Rectal smooth muscle tissue (tissue), 1 donor: ENCODE measurements around the gene FANCC.

Experiments used
- H3K27ac ChIP-seq: one replicate; pipeline ENCODE4 v1.7.0; 2013; ENCODE audit warnings: low read depth, low read length, inconsistent platforms
- H3K27me3 ChIP-seq: one replicate; pipeline ENCODE4 v1.7.0; 2013; ENCODE audit warnings: low read length; ENCODE audit not compliant: control insufficient read depth, insufficient read depth
- H3K36me3 ChIP-seq: one replicate; pipeline ENCODE4 v1.7.0; 2013; ENCODE audit warnings: low read length; ENCODE audit not compliant: control insufficient read depth, insufficient read depth
- H3K4me1 ChIP-seq: one replicate; pipeline ENCODE4 v1.7.0; 2013; ENCODE audit warnings: low read length; ENCODE audit not compliant: control insufficient read depth, insufficient read depth
- H3K4me3 ChIP-seq: one replicate; pipeline ENCODE4 v1.7.0; 2013; ENCODE audit warnings: low read length
- H3K9ac ChIP-seq: one replicate; pipeline ENCODE4 v1.7.0; 2013; ENCODE audit warnings: low read length

The FANCC gene

GRCh38 chr9:95127249-95128176 lies 190.0 kb downstream of the FANCC start:
- H3K4me3 ChIP-seq = peak overlapping the region; percentile 7
- no peaks in the 10 kb centered on the region for H3K36me3 ChIP-seq
- no peak overlapping the region for H3K27ac ChIP-seq
- no peaks in the 10 kb centered on the region for H3K27me3 ChIP-seq
- no peak overlapping the region for H3K9ac ChIP-seq
- peaks cover 4% of the 10 kb centered on the region for H3K4me1 ChIP-seq

GRCh38 chr9:95126739-95127138 lies 190.8 kb downstream of the FANCC start:
- Histone ChIP-seq H3K4me1 (peaks cover 4% of the 10 kb centered on the region), H3K4me3 (no peak overlapping the region), H3K27me3 (no peaks in the 10 kb centered on the region), H3K36me3 (no peaks in the 10 kb centered on the region), H3K9ac (no peak overlapping the region), H3K27ac (no peak overlapping the region)

GRCh38 chr9:95125652-95126051 lies 191.9 kb downstream of the FANCC start:
- no peaks in the 10 kb centered on the region for H3K27me3 ChIP-seq
- H3K4me1 ChIP-seq = peaks cover 4% of the 10 kb centered on the region
- H3K9ac ChIP-seq = no peak overlapping the region
- no peak overlapping the region for H3K27ac ChIP-seq
- H3K4me3 ChIP-seq = no peak overlapping the region
- no peaks in the 10 kb centered on the region for H3K36me3 ChIP-seq

- no peak overlapping the region for H3K4me3 ChIP-seq
- no peaks in the 10 kb centered on the region for H3K27me3 ChIP-seq
- peaks cover 4% of the 10 kb centered on the region for H3K4me1 ChIP-seq
- no peak overlapping the region for H3K27ac ChIP-seq
- H3K9ac ChIP-seq = no peak overlapping the region
- H3K36me3 ChIP-seq = no peaks in the 10 kb centered on the region
These were observed 192.7 kb downstream of the FANCC start for GRCh38 chr9:95124582-95125367.

- Histone ChIP-seq H3K9ac (no peak overlapping the region), H3K36me3 (no peaks in the 10 kb centered on the region), H3K27ac (no peak overlapping the region), H3K4me3 (no peak overlapping the region), H3K4me1 (peaks cover 3% of the 10 kb centered on the region), H3K27me3 (no peaks in the 10 kb centered on the region)
These were observed 196.6 kb downstream of the FANCC start for GRCh38 chr9:95120781-95121370.

- H3K36me3 ChIP-seq = no peaks in the 10 kb centered on the region
- no peak overlapping the region for H3K27ac ChIP-seq
- peaks cover 3% of the 10 kb centered on the region for H3K4me1 ChIP-seq
- H3K27me3 ChIP-seq = no peaks in the 10 kb centered on the region
- H3K4me3 ChIP-seq = no peak overlapping the region
- no peak overlapping the region for H3K9ac ChIP-seq
These were observed 198.9 kb downstream of the FANCC start for GRCh38 chr9:95118596-95118995.

- Histone ChIP-seq H3K27me3 (no peaks in the 10 kb centered on the region), H3K36me3 (peaks cover 1% of the 10 kb centered on the region), H3K27ac (no peak overlapping the region), H3K4me3 (no peak overlapping the region), H3K4me1 (peaks cover 3% of the 10 kb centered on the region), H3K9ac (no peak overlapping the region)
These were observed 200.7 kb downstream of the FANCC start for GRCh38 chr9:95116808-95117204.

- peaks cover 6% of the 10 kb centered on the region for H3K36me3 ChIP-seq
- H3K27me3 ChIP-seq = no peaks in the 10 kb centered on the region
- H3K4me3 ChIP-seq = no peak overlapping the region
- H3K4me1 ChIP-seq = peaks cover 3% of the 10 kb centered on the region
- no peak overlapping the region for H3K27ac ChIP-seq
- no peak overlapping the region for H3K9ac ChIP-seq
These were observed 201.3 kb downstream of the FANCC start for GRCh38 chr9:95116002-95116807.

- no peak overlapping the region for H3K4me3 ChIP-seq
- no peak overlapping the region for H3K9ac ChIP-seq
- no peak overlapping the region for H3K27ac ChIP-seq
- peaks cover 6% of the 10 kb centered on the region for H3K36me3 ChIP-seq
- no peaks in the 10 kb centered on the region for H3K27me3 ChIP-seq
- H3K4me1 ChIP-seq = peaks cover 3% of the 10 kb centered on the region
These were observed 202.4 kb downstream of the FANCC start for GRCh38 chr9:95115104-95115503.

GRCh38 chr9:95112436-95113280 lies 204.9 kb downstream of the FANCC start:
- Histone ChIP-seq H3K4me3 (no peak overlapping the region), H3K27me3 (no peaks in the 10 kb centered on the region), H3K9ac (no peak overlapping the region), H3K4me1 (peaks cover 3% of the 10 kb centered on the region), H3K36me3 (peaks cover 6% of the 10 kb centered on the region), H3K27ac (no peak overlapping the region)

GRCh38 chr9:95111716-95112115 lies 205.8 kb downstream of the FANCC start:
- Histone ChIP-seq H3K4me3 (no peak overlapping the region), H3K27ac (no peak overlapping the region), H3K4me1 (peaks cover 6% of the 10 kb centered on the region), H3K9ac (no peak overlapping the region), H3K36me3 (peaks cover 8% of the 10 kb centered on the region), H3K27me3 (no peaks in the 10 kb centered on the region)
